Suprapubic skin (tissue), 3 donors: Measurements from ENCODE around the gene GRK5.

ENCODE experiments used
- CTCF ChIP-seq, 2 donors: fragments of 200-600 bp in 1 of 2; fragments of 450-650 bp in 1 of 2; sonication (generic) in 1 of 2; IDR thresholded peaks; one replicate each; pipeline ENCODE4 v1.5.1; 2016 to 2019; ENCODE audit warnings: antibody characterized with exemption in 2 of 2, mild to moderate bottlenecking in 1 of 2, moderate library complexity in 1 of 2
- POLR2A ChIP-seq, 2 donors: fragments of 450-650 bp; IDR thresholded peaks; one replicate each; pipeline ENCODE4 v1.6.1; 2017; ENCODE audit warnings: antibody characterized with exemption in 2 of 2, mild to moderate bottlenecking in 2 of 2, moderate library complexity in 2 of 2

- TF ChIP-seq CTCF (IDR thresholded peaks at IDR 0.05) (no peak), POLR2A (IDR thresholded peaks at IDR 0.05) (no peak)
These were observed 76.0 kb downstream of the GRK5 start for GRCh38 chr10:119283387-119283786.
